GM23338 (cell line): Measurements from ENCODE around the gene APOL2.

Experiments used
- TF ChIP-seq, protein P1 (sequence below), 2 experiments: fragments of 200-600 bp in 1 of 2; sonication (generic) in 1 of 2; conservative IDR thresholded peaks; 2 replicates each; pipeline versions ENCODE4 v1.5.1 to v1.6.1; 2016 to 2017; ENCODE audit warnings: antibody characterized with exemption in 2 of 2, low read depth in 2 of 2, mild to moderate bottlenecking in 2 of 2, moderate library complexity in 1 of 2
- TF ChIP-seq, protein P2 (sequence below): IDR thresholded peaks from one replicate; pipeline ENCODE4 v1.6.1; 2018; ENCODE audit warnings: antibody characterized with exemption; ENCODE audit not compliant: unreplicated experiment

DNA sequence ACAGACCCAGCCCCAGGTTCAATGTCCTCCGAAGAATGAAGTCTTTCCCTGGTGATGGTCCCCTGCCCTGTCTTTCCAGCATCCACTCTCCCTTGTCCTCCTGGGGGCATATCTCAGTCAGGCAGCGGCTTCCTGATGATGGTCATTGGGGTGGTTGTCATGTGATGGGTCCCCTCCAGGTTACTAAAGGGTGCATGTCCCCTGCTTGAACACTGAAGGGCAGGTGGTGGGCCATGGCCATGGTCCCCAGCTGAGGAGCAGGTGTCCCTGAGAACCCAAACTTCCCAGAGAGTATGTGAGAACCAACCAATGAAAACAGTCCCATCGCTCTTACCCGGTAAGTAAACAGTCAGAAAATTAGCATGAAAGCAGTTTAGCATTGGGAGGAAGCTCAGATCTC, 27.7 kb upstream of the APOL2 start:
- TF ChIP-seq, protein P1, sequence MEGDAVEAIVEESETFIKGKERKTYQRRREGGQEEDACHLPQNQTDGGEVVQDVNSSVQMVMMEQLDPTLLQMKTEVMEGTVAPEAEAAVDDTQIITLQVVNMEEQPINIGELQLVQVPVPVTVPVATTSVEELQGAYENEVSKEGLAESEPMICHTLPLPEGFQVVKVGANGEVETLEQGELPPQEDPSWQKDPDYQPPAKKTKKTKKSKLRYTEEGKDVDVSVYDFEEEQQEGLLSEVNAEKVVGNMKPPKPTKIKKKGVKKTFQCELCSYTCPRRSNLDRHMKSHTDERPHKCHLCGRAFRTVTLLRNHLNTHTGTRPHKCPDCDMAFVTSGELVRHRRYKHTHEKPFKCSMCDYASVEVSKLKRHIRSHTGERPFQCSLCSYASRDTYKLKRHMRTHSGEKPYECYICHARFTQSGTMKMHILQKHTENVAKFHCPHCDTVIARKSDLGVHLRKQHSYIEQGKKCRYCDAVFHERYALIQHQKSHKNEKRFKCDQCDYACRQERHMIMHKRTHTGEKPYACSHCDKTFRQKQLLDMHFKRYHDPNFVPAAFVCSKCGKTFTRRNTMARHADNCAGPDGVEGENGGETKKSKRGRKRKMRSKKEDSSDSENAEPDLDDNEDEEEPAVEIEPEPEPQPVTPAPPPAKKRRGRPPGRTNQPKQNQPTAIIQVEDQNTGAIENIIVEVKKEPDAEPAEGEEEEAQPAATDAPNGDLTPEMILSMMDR (conservative IDR thresholded peaks at IDR 0.05; ENCODE audit: low read depth in 2 of 2) = no peak
- TF ChIP-seq, protein P2, sequence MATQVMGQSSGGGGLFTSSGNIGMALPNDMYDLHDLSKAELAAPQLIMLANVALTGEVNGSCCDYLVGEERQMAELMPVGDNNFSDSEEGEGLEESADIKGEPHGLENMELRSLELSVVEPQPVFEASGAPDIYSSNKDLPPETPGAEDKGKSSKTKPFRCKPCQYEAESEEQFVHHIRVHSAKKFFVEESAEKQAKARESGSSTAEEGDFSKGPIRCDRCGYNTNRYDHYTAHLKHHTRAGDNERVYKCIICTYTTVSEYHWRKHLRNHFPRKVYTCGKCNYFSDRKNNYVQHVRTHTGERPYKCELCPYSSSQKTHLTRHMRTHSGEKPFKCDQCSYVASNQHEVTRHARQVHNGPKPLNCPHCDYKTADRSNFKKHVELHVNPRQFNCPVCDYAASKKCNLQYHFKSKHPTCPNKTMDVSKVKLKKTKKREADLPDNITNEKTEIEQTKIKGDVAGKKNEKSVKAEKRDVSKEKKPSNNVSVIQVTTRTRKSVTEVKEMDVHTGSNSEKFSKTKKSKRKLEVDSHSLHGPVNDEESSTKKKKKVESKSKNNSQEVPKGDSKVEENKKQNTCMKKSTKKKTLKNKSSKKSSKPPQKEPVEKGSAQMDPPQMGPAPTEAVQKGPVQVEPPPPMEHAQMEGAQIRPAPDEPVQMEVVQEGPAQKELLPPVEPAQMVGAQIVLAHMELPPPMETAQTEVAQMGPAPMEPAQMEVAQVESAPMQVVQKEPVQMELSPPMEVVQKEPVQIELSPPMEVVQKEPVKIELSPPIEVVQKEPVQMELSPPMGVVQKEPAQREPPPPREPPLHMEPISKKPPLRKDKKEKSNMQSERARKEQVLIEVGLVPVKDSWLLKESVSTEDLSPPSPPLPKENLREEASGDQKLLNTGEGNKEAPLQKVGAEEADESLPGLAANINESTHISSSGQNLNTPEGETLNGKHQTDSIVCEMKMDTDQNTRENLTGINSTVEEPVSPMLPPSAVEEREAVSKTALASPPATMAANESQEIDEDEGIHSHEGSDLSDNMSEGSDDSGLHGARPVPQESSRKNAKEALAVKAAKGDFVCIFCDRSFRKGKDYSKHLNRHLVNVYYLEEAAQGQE = no peak
